ENCODE data around the gene TRAPPC5.

DNA sequence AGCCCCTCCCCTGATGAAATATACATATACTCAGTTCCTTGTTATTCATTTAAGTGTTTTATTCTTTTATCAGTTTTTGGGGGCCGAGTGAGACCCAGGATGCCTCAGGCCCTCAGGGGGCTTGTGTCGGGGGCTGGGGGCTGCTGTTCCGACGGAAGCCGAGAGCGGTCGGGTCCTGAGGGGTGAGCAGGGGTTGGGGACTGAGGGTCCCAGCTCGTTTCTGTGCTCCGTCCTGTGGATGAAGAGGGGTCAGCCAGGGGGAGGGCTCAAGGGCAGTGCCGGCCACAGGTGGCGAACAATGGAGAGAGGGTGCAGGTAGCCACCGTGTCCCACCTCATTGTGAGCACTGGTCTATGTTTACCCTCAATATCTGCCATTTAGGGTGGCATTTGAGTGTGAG lies 49.1 kb upstream of the TRAPPC5 start:
- TF ChIP-seq CTCF (IDR thresholded peaks at IDR 0.05), result no peak
- TF ChIP-seq ZNF121 (CRISPR knock-in tag; IDR thresholded peaks at IDR 0.05), result no peak
- TF ChIP-seq NFYB (CRISPR knock-in tag; conservative IDR thresholded peaks at IDR 0.05; ENCODE audit: low read depth), result no peak
- no peak for TF ChIP-seq ZNF263 (CRISPR knock-in tag; IDR thresholded peaks at IDR 0.05; ENCODE audit: low read depth)
- TF ChIP-seq NR1H2 (CRISPR knock-in tag; IDR thresholded peaks at IDR 0.05), result no peak
